ENCODE data around the gene PLOD3. TPM values are rescaled to one million over a fixed set of nuclear protein-coding genes. Genes with fewer than 3 reads are reported as not detected.

Gene PLOD3
- total and polyA plus RNA-seq, 4 experiments from 2014 or later: 24.6 to 72.4 (median 47.2) TPM

DNA sequence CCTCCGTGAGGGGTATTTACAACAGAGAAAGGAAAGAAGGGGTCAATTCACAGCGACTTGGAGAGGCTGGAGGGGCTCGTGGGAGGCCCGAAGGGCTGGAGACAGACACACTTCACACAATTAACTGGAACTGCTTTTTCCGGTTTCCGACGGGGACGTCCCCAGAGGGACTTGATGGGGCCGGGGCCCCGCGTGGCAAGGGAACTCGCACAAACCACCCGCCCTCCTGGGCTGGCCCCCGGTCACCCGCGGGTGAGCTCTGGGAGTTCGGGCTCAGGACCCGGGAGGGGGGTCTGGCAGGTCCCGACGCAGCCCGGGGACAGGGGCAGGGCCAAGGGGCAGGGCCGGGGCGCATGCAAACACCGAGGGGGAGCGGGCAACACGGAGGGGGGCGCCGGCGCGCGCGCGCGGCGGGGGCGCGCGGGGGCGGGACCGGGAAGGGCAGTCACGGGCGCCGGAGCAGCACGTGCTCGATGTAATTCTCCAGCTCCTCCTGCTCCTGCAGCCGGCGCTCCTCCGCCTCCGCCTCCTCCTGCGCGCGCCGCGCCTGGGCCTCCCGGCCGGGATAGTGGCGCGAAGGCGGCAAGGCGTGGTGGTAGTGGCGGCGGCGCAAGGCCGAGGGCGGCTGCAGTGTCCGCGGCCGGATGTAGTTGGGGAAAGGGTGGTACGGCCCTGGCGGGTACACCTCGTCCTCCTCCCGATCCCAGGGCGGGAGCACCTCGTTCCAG, 54.7 kb downstream of the PLOD3 start:
- Histone ChIP-seq H3K9me3 (ENCODE audit: control insufficient read depth in 1 of 2, low read length in 2 of 2) (no peaks in the 10 kb centered on the region), H3K4me1 (ENCODE audit: insufficient read depth, low read length) (peaks cover 39% of the 10 kb centered on the region), H3K4me3 (ENCODE audit: low read length in 2 of 2) (no peak overlapping the region), H3K36me3 (ENCODE audit: insufficient read depth, low read length) (no peaks in the 10 kb centered on the region), H3K27ac (ENCODE audit: low read depth, low read length) (no peak overlapping the region), H3K27me3 (ENCODE audit: insufficient read depth, low read length) (peaks cover 36% of the 10 kb centered on the region)
- Mint-ChIP-seq H3K27ac (no peak overlapping the region), H3K4me1 (peaks cover 11 to 29% (median 19%) of the 10 kb centered on the region in 4 donors), H3K27me3 (peaks cover 27 to 28% of the 10 kb centered on the region in 2 donors), H3K4me3 (peak overlapping the region; percentile 46 to 79 (median 63)), H3K36me3 (peaks cover 14 to 30% of the 10 kb centered on the region in 2 donors), H3K9me3 (peaks cover 0 to 4% (median 0%) of the 10 kb centered on the region in 8 donors)
- DNase-seq: no peak
- ChIA-PET POLR2A (ENCODE audit: partially characterized antibody) (interaction anchor here (1.3 kb wide), 1 partner anchor 54 kb away, joined by 3 read pairs; the partner anchor contains the start of genes PLOD3 and ZNHIT1), CTCF (ENCODE audit: partially characterized antibody) (interaction anchor here (1.2 to 2.7 kb wide), 3 partner anchors 9 to 30 kb away, joined by 3 to 11 read pairs (median 3); no protein-coding TSS in a partner anchor)
- intact Hi-C loops (cut with micrococcal nuclease): loop anchor here (10.0 kb wide), 1 partner anchor 52 kb away; the partner anchor contains the start of genes PLOD3 and ZNHIT1

DNA sequence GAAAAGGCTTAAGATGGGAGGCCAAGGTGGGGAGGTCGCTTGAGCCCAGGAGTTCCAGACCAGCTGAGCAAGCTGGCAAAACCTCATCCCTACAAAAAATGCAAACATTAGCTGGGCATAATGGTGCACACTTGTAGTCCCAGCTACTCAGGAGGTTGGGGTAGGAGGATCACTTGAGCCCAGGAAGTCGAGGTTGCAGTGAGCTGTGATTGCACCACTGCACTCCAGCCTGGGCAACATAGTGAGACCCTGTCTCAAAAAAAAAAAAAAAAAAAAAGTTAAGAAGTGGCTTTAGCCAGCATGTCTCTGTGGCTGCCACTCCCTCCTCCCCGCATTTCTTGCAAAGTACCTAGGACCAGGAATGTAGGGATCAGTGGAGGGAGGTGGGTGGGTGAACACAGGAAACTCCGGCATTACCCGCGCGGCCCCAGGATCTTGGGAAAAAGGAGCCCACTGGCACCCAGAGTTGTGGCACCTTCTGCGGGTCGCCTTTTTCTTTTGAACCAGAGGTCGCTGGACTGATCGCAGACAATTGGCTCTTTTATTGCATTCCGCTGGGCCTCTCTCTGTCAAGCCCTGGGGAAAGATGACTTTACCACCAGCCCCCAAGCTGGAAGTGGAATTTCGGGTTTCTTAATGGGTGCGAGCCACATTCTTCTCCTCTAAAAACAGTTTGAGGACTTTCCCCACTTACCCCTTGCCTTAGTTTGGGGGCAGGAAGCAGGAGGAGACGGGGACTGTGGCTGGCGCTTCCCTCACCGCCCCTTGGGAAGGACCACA, 55.5 kb downstream of the PLOD3 start:
- Histone ChIP-seq H3K27me3 (ENCODE audit: insufficient read depth, low read length) (peaks cover 28% of the 10 kb centered on the region), H3K4me1 (ENCODE audit: insufficient read depth, low read length) (peaks cover 34% of the 10 kb centered on the region), H3K36me3 (ENCODE audit: insufficient read depth, low read length) (peaks cover 2% of the 10 kb centered on the region), H3K9me3 (ENCODE audit: control insufficient read depth in 1 of 2, low read length in 2 of 2) (no peaks in the 10 kb centered on the region), H3K4me3 (ENCODE audit: low read length in 2 of 2) (no peak overlapping the region), H3K27ac (ENCODE audit: low read depth, low read length) (no peak overlapping the region)
- Mint-ChIP-seq H3K4me3 (peak overlapping the region in 7 of 8 donors; percentile 39 to 79 (median 60)), H3K27me3 (peaks cover 19 to 20% of the 10 kb centered on the region in 2 donors), H3K4me1 (peaks cover 8 to 26% (median 17%) of the 10 kb centered on the region in 4 donors), H3K9me3 (peaks cover 0 to 4% (median 0%) of the 10 kb centered on the region in 8 donors), H3K36me3 (peaks cover 14 to 30% of the 10 kb centered on the region in 2 donors), H3K27ac (no peak overlapping the region)
- CTCF ChIA-PET (ENCODE audit: partially characterized antibody): interaction anchor here (1.2 to 2.7 kb wide), 4 partner anchors 10 to 83 kb away, joined by 3 to 11 read pairs (median 4); no protein-coding TSS in a partner anchor
- no peak for DNase-seq
- intact Hi-C loops (cut with micrococcal nuclease): loop anchor here (10.0 kb wide), 1 partner anchor 53 kb away; the partner anchor contains the start of genes PLOD3 and ZNHIT1
- POLR2A ChIA-PET (ENCODE audit: partially characterized antibody): interaction anchor here (1.1 to 1.3 kb wide), 2 partner anchors 13 to 55 kb away, joined by 3 read pairs; partner anchors contain the start of genes PLOD3 and ZNHIT1

DNA sequence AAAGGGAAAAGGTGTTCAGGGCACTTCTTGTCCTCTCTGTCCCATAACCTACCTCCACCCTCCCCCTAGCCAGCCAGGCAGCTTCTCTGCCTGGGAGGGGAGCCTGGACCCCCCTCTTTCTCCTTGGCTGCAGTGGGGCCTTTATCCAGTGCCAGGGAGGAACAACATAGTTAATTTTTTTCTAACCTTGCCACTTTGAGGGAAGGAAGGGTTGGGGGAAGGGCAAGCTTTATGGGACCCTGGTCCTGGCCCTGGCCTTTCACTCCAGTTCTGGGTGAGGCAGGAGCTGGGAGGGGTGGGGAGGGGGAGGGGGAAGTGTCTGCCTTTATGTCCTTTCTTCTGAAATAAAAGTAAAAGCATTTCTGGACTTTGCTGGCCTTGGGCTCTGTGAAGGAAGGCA, 56.5 kb downstream of the PLOD3 start:
- peaks cover 21% of the 10 kb centered on the region for H3K27me3 ChIP-seq (ENCODE audit: insufficient read depth, low read length)
- DNase-seq: no peak
- ChIA-PET POLR2A (ENCODE audit: partially characterized antibody) (interaction anchor here (1.1 kb wide), 1 partner anchor 14 kb away, joined by 3 read pairs; no protein-coding TSS in a partner anchor), CTCF (ENCODE audit: partially characterized antibody) (interaction anchor here (1.5 to 2.7 kb wide), 2 partner anchors 16 to 84 kb away, joined by 4 to 11 read pairs; no protein-coding TSS in a partner anchor)
- H3K4me3 ChIP-seq (ENCODE audit: low read length in 2 of 2): no peak overlapping the region
- intact Hi-C loops (cut with micrococcal nuclease): loop anchor here (10.0 kb wide), 1 partner anchor 54 kb away; the partner anchor contains the start of genes PLOD3 and ZNHIT1
- H3K27me3 Mint-ChIP-seq: peaks cover 15 to 16% of the 10 kb centered on the region in 2 donors
- no peak overlapping the region for H3K27ac Mint-ChIP-seq
- peak overlapping the region in 1 of 8 donors; percentile 39 for H3K4me3 Mint-ChIP-seq
- H3K4me1 ChIP-seq (ENCODE audit: insufficient read depth, low read length): peaks cover 29% of the 10 kb centered on the region
- peaks cover 2% of the 10 kb centered on the region for H3K36me3 ChIP-seq (ENCODE audit: insufficient read depth, low read length)
- no peaks in the 10 kb centered on the region for H3K9me3 ChIP-seq (ENCODE audit: control insufficient read depth in 1 of 2, low read length in 2 of 2)
- peaks cover 14 to 30% of the 10 kb centered on the region in 2 donors for H3K36me3 Mint-ChIP-seq
- H3K9me3 Mint-ChIP-seq: peaks cover 0 to 4% (median 0%) of the 10 kb centered on the region in 8 donors
- peaks cover 6 to 19% (median 12%) of the 10 kb centered on the region in 4 donors for H3K4me1 Mint-ChIP-seq
- H3K27ac ChIP-seq (ENCODE audit: low read depth, low read length): no peak overlapping the region

DNA sequence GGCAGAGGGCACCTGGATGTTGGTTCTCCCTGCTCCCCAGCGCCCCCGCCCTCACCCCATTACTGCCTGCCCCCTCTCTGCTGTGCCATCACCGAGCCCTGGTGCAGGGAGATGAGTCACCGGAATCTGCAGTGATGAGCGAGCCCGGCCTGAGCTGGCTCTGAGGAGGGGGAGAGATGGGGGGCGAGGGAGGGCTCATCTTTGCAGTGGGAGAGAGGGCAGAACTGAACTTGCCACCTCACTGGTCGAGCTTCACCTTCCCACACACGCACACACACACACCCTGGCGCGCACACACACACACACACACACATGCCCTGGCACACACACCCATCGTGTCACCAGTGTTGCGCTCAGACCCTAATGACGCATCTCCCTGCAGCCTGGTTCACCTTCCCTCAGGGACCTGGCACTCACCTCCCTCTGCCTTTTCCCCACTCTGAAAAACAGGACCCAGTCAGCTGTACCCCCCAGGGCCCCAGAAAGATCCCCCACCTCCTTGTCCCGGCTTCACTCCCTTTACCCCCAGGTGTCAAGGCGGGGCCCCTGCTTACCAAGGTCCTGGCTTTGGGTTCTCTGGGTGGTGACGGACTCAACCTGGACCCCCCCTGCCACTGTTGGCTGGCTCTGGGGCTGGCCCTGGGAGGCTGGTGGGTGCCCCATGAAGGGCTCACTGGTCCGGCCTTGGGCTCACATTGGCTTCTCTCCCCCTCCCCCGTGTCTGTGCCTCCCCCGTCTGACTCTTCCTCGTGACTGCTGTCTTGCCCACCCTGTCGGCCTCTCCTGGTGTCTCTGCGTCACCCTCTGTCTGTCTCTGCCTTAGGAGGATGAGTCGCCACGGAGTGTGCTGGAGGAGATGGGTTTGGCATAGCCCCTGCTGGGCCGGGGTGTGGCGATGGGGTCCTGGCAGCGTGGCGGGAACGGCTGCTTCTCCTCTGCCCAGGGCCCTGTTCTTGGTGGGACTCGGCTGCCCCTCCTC, 57.4 kb downstream of the PLOD3 start:
- no peaks in the 10 kb centered on the region for H3K9me3 ChIP-seq (ENCODE audit: control insufficient read depth in 1 of 2, low read length in 2 of 2)
- intact Hi-C loops (cut with micrococcal nuclease): loop anchor here (10.0 kb wide), 1 partner anchor 55 kb away; the partner anchor contains the start of genes PLOD3 and ZNHIT1

DNA sequence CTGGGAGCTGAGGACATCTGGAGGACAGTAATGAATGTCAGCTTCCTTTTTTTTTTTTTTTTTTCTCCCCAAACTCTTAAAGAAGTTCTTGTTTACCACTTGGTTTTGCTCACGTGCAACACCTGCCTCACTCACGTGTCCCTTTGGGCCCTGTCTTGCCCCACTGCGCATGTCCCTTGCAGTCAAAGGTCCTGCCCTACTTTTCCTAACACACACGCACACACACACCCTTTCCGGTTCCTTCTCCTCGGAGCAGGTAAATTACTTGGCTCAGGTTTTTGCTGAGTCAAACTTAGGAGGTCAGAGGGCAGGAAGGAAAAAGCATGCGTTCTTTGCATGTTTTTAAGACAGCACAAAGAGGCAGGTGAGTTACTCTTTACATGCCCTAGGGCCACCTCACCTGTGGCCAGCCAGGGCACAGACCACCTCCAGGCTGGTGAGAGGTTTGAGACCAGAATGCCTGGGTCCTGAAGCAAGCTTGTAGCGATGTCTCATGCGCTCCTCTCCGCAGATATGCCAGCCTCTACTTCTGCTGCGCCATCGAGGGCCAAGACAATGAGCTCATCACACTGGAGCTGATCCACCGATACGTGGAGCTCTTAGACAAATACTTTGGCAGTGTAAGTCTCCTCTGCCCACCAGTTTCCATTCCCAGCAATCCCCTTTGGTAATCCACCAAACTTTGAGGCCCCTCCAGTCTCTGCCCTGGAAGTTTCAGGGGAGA, 60.4 kb downstream of the PLOD3 start:
- Mint-ChIP-seq H3K27ac (peak overlapping the region in 1 of 7 donors; percentile 13), H3K36me3 (peaks cover 16 to 30% of the 10 kb centered on the region in 2 donors), H3K4me3 (peak overlapping the region in 1 of 8 donors; percentile 30), H3K9me3 (no peaks in the 10 kb centered on the region), H3K4me1 (peaks cover 6 to 15% (median 12%) of the 10 kb centered on the region in 4 donors), H3K27me3 (peaks cover 0 to 3% of the 10 kb centered on the region in 2 donors)
- no peak for DNase-seq
- H3K4me1 ChIP-seq (ENCODE audit: insufficient read depth, low read length): peaks cover 13% of the 10 kb centered on the region
- no peak overlapping the region for H3K27ac ChIP-seq (ENCODE audit: low read depth, low read length)
- peaks cover 4% of the 10 kb centered on the region for H3K27me3 ChIP-seq (ENCODE audit: insufficient read depth, low read length)
- peaks cover 2% of the 10 kb centered on the region for H3K36me3 ChIP-seq (ENCODE audit: insufficient read depth, low read length)
- POLR2A ChIA-PET (ENCODE audit: partially characterized antibody): no interaction called here
- intact Hi-C loops (cut with micrococcal nuclease): no loop called here
- no peak overlapping the region for H3K4me3 ChIP-seq (ENCODE audit: low read length in 2 of 2)
- no peaks in the 10 kb centered on the region for H3K9me3 ChIP-seq (ENCODE audit: control insufficient read depth in 1 of 2, low read length in 2 of 2)
- CTCF ChIA-PET (ENCODE audit: partially characterized antibody): interaction anchor here (1.1 to 3.5 kb wide), 9 partner anchors 8 to 88 kb away, joined by 3 to 32 read pairs (median 5); partner anchors contain the start of genes FIS1 and VGF

More for the DNA sequence above, 57.4 kb downstream of the PLOD3 start:
- H3K4me3 ChIP-seq (ENCODE audit: low read length in 2 of 2): no peak overlapping the region
- peaks cover 2% of the 10 kb centered on the region for H3K36me3 ChIP-seq (ENCODE audit: insufficient read depth, low read length)
- Mint-ChIP-seq H3K27me3 (peaks cover 6 to 8% of the 10 kb centered on the region in 2 donors), H3K4me1 (peaks cover 4 to 18% (median 14%) of the 10 kb centered on the region in 4 donors), H3K9me3 (no peaks in the 10 kb centered on the region), H3K36me3 (peaks cover 16 to 30% of the 10 kb centered on the region in 2 donors), H3K27ac (no peak overlapping the region), H3K4me3 (peak overlapping the region in 1 of 8 donors; percentile 48)
- no peak overlapping the region for H3K27ac ChIP-seq (ENCODE audit: low read depth, low read length)
- POLR2A ChIA-PET (ENCODE audit: partially characterized antibody): no interaction called here
- H3K27me3 ChIP-seq (ENCODE audit: insufficient read depth, low read length): peaks cover 15% of the 10 kb centered on the region
- DNase-seq: no peak
- peaks cover 26% of the 10 kb centered on the region for H3K4me1 ChIP-seq (ENCODE audit: insufficient read depth, low read length)
- CTCF ChIA-PET (ENCODE audit: partially characterized antibody): interaction anchor here (1.3 to 2.7 kb wide), 4 partner anchors 11 to 84 kb away, joined by 3 to 11 read pairs (median 7); no protein-coding TSS in a partner anchor
